Activated naive CD4-positive, alpha-beta T cell treated with anti-CD3 and anti-CD28 coated beads, Interleukin-2, amount 50 U/mL, for 24 hours (primary cell): ENCODE results near the gene OSBP2.
A peak's percentile ranks its signal among the peaks of the same experiment; 100 is the strongest.

Experiments used
- H3K27ac Mint-ChIP-seq: one replicate; pipeline ENCODE4 v1.8.0; 2021; ENCODE audit warnings: mild to moderate bottlenecking, mixed read lengths
- H3K27me3 Mint-ChIP-seq: one replicate; pipeline ENCODE4 v1.8.0; 2021; ENCODE audit warnings: mixed read lengths
- H3K36me3 Mint-ChIP-seq: one replicate; pipeline ENCODE4 v1.8.0; 2021; ENCODE audit warnings: mixed read lengths
- H3K4me1 Mint-ChIP-seq: one replicate; pipeline ENCODE4 v1.8.0; 2021; ENCODE audit warnings: mixed read lengths
- H3K4me3 Mint-ChIP-seq: one replicate; pipeline ENCODE4 v1.8.0; 2021; ENCODE audit warnings: mild to moderate bottlenecking, mixed read lengths
- H3K9me3 Mint-ChIP-seq: one replicate; pipeline ENCODE4 v1.8.0; 2021; ENCODE audit warnings: mixed read lengths

The OSBP2 gene

DNA sequence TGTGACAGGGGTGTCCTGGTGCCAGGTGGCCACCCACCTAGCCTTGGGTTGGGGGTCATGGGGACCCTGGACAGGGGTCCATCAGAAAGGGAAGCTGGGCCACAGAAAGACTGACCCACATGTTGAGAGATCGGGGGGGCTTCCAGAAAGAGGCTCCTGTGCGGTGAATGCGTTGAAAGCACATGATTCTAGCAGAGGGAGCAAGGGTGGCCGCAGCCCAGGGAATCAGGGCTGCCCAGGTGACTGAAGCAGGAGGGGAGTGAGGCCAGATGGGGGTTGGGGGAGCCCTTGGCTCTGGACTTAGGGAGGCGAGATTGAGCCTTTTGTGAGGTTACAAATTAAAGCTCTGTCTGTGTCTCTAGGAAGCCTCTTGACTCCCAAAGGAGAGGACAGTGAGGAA lies 193.2 kb downstream of the OSBP2 start:
- no peak overlapping the region for H3K4me3 Mint-ChIP-seq
- H3K27me3 Mint-ChIP-seq = no peaks in the 10 kb centered on the region
- peaks cover 11% of the 10 kb centered on the region for H3K4me1 Mint-ChIP-seq
- no peak overlapping the region for H3K27ac Mint-ChIP-seq
- H3K9me3 Mint-ChIP-seq = no peaks in the 10 kb centered on the region
- peaks cover 4% of the 10 kb centered on the region for H3K36me3 Mint-ChIP-seq

DNA sequence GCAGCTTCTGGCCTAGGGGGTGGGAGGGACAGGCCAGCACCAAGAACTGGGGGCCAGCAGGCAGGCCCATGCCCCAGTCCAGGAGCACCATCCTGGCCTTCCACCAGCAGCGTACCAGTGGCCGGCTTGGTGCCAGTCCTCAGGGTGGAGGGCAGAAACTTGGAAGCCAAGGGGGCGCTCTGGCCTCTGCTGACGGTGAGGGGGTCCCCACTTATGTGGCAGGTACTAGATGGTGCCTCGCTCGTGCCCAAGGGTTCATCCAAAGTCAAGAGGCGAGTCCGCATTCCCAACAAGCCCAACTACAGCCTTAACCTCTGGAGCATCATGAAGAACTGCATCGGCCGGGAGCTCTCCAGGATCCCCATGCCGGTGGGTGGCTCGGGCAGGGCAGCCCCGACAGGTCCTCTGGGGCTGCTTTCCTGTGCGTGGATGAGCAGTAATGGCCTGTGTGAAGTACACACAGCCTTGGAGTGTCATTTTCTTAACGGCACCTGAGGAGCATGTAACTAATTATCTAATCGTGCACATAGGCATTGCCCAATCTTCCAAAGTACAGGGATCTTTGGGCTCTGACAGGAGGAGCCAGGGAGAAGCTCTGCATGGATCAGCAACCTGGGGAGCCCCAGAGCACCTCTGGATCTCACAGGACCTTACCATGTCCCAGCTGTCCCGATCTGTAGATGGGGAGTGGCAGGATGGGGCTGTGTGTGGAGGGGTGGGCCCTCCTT lies 194.8 kb downstream of the OSBP2 start:
- Mint-ChIP-seq H3K27ac (no peak overlapping the region), H3K36me3 (peaks cover 4% of the 10 kb centered on the region), H3K4me1 (peaks cover 24% of the 10 kb centered on the region), H3K27me3 (no peaks in the 10 kb centered on the region), H3K9me3 (no peaks in the 10 kb centered on the region), H3K4me3 (no peak overlapping the region)

DNA sequence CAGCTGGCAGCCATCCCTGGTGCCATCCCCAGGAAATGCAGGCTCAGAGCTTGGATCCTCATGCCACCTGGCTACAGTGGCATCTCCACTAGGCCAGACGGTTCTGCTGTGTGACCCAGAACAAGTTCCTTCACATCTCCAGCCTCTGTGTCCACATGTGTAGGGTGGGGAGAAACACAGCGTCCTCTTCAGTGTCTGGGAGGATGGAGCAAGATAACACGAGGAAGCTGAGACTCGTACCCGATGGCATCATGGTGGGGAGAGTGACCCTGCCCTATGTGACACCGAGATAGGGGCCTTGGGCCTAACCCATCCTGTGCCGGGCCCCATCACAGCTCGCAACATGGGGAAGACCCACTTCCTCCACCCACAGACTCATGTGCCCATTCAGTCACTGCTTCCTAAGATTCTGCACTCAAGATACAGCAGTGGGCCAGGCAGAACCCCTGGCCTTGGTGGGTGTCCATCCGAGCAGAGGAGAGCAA lies 195.4 kb downstream of the OSBP2 start:
- no peaks in the 10 kb centered on the region for H3K27me3 Mint-ChIP-seq
- no peak overlapping the region for H3K4me3 Mint-ChIP-seq
- H3K36me3 Mint-ChIP-seq = peaks cover 4% of the 10 kb centered on the region
- H3K4me1 Mint-ChIP-seq = peaks cover 30% of the 10 kb centered on the region
- no peak overlapping the region for H3K27ac Mint-ChIP-seq
- no peaks in the 10 kb centered on the region for H3K9me3 Mint-ChIP-seq

DNA sequence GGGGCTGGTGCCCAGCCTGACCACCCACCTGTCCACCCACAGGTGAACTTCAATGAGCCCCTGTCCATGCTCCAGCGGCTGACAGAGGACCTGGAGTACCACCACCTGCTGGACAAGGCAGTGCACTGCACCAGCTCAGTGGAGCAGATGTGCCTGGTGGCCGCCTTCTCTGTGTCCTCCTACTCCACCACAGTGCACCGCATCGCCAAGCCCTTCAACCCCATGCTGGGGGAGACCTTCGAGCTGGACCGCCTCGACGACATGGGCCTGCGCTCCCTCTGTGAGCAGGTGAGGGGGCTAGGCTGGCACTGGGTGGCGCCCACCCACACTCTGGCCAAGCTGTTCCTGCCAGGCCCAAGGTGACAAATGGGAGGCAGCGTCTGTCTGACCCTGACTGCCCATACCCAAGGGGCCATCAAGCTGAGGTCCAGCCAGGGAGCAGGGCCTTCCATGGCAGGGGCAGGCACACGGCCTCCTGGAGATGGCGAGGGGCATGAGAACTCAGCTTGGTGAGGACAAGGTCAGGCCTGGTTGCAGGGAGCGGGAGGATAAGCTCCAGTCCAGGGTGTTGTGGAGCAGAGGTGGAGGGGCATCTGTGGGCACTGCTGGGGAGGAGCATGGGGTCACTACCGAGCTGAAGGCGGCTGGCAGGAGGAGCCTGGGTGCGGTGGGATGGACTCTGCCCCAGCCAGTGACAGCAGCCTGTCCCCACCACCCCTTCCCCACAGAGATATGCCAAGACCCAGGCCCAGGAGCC lies 196.2 kb downstream of the OSBP2 start:
- peaks cover 4% of the 10 kb centered on the region for H3K36me3 Mint-ChIP-seq
- H3K9me3 Mint-ChIP-seq = no peaks in the 10 kb centered on the region
- no peak overlapping the region for H3K27ac Mint-ChIP-seq
- no peak overlapping the region for H3K4me3 Mint-ChIP-seq
- no peaks in the 10 kb centered on the region for H3K27me3 Mint-ChIP-seq
- peaks cover 31% of the 10 kb centered on the region for H3K4me1 Mint-ChIP-seq

DNA sequence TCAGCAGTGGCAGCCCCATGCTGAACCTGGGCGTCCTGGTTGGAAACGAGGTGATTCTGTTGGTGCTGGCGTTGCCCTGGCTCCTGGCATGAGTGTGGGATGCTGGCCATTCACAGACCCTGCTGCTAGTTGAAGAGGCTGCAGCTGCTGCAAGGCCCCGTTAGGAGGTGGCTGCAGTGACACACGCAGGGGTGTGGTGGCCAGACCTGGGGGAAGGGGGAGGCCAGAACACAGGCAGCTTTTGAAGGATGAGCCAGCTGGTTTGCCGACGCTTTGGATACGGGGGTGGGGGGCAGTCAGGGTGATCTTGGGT lies 196.7 kb downstream of the OSBP2 start:
- H3K4me3 Mint-ChIP-seq = no peak overlapping the region
- H3K27me3 Mint-ChIP-seq = no peaks in the 10 kb centered on the region
- H3K36me3 Mint-ChIP-seq = peaks cover 6% of the 10 kb centered on the region
- H3K27ac Mint-ChIP-seq = no peak overlapping the region
- H3K4me1 Mint-ChIP-seq = peaks cover 31% of the 10 kb centered on the region
- H3K9me3 Mint-ChIP-seq = no peaks in the 10 kb centered on the region

DNA sequence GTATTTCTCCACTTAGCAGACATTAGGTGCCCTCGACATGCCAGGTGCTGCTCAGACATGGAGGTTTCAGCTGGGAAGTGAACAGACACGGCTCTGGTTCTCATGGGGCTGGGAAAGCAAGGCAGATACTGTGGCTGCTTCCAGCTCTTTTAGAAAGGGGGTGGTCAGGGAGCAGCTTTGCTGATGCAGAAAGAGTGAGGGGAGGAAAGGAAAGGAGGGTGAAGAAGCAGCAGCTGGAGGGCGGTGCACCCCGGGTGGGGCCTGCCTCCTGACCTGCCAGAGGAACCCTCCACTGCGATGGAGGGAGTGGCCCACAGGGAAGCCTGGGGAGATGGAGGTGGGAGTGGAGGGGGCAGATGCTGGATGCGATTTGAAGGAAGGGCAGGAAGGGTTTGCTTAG lies 197.1 kb downstream of the OSBP2 start:
- H3K27ac Mint-ChIP-seq = no peak overlapping the region
- H3K27me3 Mint-ChIP-seq = no peaks in the 10 kb centered on the region
- H3K36me3 Mint-ChIP-seq = peaks cover 4% of the 10 kb centered on the region
- peaks cover 31% of the 10 kb centered on the region for H3K4me1 Mint-ChIP-seq
- H3K9me3 Mint-ChIP-seq = no peaks in the 10 kb centered on the region
- H3K4me3 Mint-ChIP-seq = no peak overlapping the region

DNA sequence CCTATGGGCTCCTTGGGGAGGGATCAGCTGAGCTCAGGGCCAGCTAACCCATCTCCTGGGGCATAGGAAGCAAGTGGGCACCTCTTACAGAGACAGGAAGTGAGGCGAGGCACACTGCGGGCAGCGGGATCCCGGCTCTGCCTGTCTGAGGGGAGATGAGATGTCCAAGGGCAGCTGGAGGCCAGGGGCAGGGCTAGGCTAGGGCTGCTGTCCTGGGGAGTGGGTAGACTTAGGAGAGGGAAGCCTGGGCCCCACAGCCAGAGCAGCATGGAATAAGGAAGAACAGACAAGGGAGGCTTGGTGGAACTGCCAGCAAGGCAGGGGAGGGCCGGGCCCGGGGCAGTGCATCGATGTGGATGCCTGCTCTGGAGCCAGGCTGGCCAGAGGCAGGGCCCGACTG lies 197.6 kb downstream of the OSBP2 start:
- no peaks in the 10 kb centered on the region for H3K9me3 Mint-ChIP-seq
- H3K27ac Mint-ChIP-seq = no peak overlapping the region
- peaks cover 6% of the 10 kb centered on the region for H3K36me3 Mint-ChIP-seq
- peak overlapping the region; percentile 11 for H3K4me3 Mint-ChIP-seq
- peaks cover 31% of the 10 kb centered on the region for H3K4me1 Mint-ChIP-seq
- H3K27me3 Mint-ChIP-seq = no peaks in the 10 kb centered on the region

DNA sequence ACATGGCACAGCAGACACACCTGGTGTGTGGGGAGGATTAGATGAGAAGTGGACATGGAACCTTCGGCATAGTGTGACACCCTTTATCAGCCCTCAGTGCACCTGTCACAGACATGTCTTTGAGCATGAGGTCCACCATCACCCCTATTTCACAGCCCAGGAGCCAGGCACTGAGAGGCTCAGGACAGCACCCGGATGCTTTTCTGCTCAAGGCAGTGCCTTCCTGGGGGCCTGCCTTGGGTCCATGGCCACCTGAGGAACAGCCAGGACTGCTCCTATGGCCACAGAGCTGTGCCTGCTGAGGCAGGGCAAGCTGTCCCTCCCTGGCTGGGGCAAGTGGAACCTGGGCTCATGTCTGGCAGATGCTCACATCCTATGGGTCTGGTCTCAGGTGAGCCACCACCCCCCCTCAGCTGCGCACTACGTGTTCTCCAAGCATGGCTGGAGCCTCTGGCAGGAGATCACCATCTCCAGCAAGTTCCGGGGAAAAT lies 198.1 kb downstream of the OSBP2 start:
- Mint-ChIP-seq H3K27me3 (no peaks in the 10 kb centered on the region), H3K4me3 (no peak overlapping the region), H3K9me3 (no peaks in the 10 kb centered on the region), H3K27ac (no peak overlapping the region), H3K4me1 (peaks cover 31% of the 10 kb centered on the region), H3K36me3 (peaks cover 8% of the 10 kb centered on the region)

DNA sequence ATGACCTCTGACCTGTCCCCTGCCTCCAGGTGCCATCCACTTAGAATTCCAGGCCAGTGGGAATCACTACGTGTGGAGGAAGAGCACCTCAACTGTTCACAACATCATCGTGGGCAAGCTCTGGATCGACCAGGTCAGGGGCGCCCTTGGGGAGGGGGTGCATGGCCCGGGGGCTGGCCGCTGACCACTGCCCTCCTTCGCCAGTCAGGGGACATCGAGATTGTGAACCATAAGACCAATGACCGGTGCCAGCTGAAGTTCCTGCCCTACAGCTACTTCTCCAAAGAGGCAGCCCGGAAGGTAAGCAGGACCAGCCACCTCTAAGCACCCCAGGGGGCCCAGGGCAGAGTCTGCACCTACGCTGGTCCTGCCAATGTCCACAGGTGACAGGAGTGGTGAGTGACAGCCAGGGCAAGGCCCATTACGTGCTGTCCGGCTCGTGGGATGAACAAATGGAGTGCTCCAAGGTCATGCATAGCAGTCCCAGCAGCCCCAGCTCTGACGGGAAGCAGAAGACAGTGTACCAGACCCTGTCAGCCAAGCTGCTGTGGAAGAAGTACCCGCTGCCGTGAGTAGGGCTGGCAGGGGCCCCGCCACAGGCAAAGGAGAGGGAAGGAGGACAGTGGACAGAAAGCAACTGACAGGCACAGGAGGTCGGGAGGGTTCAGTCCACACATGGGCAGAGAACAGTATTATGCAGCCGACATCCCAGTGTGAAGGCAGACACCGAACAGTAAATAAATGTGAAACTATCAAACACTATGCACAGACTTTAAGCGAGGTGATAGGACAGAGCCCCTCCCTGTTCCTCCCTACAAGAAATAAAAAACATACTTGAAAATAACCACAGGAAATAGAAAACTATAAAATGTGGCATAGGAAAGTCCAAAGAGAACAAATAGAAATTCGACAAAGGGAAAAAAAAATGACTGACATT lies 199.0 kb downstream of the OSBP2 start:
- H3K36me3 Mint-ChIP-seq = peaks cover 8% of the 10 kb centered on the region
- no peaks in the 10 kb centered on the region for H3K27me3 Mint-ChIP-seq
- peak overlapping the region; percentile 63 for H3K27ac Mint-ChIP-seq
- H3K4me3 Mint-ChIP-seq = peak overlapping the region; percentile 65
- H3K9me3 Mint-ChIP-seq = no peaks in the 10 kb centered on the region
- peaks cover 31% of the 10 kb centered on the region for H3K4me1 Mint-ChIP-seq

DNA sequence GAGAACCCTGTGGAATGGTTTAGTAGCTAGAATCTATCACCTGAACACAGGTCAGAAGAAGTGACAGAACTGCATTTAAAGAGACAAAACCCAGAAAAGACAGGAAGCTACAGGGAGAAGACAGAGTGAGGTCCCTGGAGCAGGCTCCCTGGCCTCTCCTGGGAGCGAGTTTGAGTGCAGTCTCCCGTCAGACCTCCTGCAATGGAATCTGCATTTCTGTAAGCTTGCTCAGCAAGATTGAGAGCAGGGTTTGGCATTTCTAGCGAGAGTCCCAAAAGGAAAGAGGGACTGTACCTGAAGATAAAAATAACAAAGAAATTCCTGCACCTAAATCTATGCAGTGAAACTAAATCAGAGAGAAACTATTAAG lies 199.7 kb downstream of the OSBP2 start:
- H3K36me3 Mint-ChIP-seq = peaks cover 10% of the 10 kb centered on the region
- peak overlapping the region; percentile 65 for H3K4me3 Mint-ChIP-seq
- H3K27me3 Mint-ChIP-seq = no peaks in the 10 kb centered on the region
- peaks cover 31% of the 10 kb centered on the region for H3K4me1 Mint-ChIP-seq
- H3K27ac Mint-ChIP-seq = peak overlapping the region; percentile 63
- no peaks in the 10 kb centered on the region for H3K9me3 Mint-ChIP-seq

DNA sequence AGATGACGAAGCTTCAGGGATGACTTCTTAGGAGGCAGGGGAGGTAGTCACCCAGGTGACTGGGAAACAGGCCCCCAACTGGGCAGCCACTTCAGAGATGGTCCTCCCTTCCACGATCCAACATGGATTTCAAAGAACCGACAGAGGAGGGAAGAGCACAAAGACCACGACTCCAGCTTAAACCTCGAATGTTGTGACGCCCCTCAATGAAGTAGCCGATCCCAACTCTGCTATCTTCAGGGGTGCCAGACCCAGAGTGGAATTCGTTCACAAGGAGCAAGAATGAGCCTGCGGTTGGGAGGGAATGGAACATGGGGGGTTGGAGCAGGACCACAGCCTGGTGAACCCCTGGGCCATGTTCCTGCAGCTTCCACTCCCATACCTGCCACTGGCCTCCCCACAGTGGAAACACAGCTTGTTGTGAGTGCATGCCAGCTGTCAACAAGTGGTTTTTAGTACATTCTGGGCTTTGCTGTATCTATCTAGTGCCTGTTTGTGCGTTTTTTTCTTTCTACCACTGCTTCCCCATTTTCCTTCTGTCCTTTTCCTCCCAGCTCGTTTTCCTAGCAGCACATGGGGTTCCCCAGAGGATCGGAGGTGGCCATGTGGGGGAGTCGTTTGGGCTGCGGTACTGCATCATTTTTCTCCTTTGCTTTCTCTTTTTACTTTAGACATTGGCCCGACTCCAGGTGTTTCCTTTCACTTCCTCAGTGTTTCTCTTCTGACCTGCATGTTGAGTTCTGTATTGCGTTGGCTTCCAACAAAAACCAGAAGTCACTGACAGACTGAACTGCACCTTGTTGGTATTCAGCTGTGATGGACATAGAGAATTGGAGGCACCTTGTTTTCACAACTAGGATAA lies 208.1 kb downstream of the OSBP2 start:
- Mint-ChIP-seq H3K4me3 (no peak overlapping the region), H3K27me3 (no peaks in the 10 kb centered on the region), H3K27ac (no peak overlapping the region), H3K36me3 (peaks cover 24% of the 10 kb centered on the region), H3K4me1 (peaks cover 13% of the 10 kb centered on the region), H3K9me3 (no peaks in the 10 kb centered on the region)

DNA sequence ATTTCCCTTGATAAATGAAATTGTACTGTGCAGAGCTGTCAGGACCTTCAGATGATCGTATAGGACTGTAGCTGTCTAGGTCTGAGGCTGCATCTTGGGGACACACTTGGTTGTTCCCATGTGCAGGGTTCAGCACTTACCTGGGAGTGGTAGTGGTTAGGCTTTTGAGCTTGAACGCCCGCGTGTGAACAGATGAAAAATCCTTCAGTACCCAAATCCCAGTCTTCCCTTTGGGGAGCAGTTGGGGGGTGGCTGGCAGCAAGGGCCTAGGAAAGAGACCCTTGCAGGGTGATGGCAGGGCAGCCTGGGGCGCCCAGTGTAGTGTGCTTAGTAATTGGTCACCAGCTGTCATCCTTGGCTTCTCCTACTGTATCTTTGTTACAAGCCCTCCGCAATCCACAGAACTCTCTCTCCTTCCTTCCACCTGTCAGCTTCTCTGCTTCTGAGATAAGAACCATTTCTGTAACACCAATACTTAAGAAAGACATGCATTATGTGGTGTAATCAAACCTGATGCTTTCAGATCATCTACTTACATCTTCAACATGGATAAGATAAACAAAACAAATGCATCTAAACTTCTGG lies 209.3 kb downstream of the OSBP2 start:
- Mint-ChIP-seq H3K36me3 (peaks cover 24% of the 10 kb centered on the region), H3K27me3 (no peaks in the 10 kb centered on the region), H3K27ac (no peak overlapping the region), H3K4me1 (peaks cover 13% of the 10 kb centered on the region), H3K9me3 (no peaks in the 10 kb centered on the region), H3K4me3 (no peak overlapping the region)

DNA sequence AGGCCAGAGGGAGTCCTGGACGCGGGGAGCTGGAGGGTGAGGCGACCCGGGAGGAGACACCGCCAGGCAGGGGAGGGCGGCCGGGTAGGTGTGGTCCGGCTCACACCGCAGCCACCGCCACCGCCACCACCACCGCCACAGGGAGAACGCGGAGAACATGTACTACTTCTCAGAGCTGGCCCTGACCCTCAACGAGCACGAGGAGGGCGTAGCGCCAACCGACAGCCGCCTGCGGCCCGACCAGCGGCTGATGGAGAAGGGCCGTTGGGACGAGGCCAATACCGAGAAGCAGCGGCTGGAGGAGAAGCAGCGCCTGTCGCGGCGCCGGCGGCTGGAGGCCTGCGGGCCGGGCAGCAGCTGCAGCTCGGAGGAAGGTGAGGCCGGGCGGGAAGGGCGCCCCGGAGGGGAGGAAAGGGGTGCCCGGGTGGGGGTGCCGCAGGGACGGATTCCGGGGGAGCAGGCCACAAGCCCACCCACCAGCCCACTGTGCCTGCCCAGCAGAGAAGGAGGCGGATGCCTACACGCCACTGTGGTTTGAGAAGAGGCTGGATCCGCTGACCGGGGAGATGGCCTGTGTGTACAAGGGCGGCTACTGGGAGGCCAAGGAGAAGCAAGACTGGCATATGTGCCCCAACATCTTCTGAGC lies 211.1 kb downstream of the OSBP2 start:
- Mint-ChIP-seq H3K36me3 (peaks cover 18% of the 10 kb centered on the region), H3K27me3 (no peaks in the 10 kb centered on the region), H3K27ac (no peak overlapping the region), H3K9me3 (no peaks in the 10 kb centered on the region), H3K4me3 (no peak overlapping the region), H3K4me1 (peaks cover 13% of the 10 kb centered on the region)

DNA sequence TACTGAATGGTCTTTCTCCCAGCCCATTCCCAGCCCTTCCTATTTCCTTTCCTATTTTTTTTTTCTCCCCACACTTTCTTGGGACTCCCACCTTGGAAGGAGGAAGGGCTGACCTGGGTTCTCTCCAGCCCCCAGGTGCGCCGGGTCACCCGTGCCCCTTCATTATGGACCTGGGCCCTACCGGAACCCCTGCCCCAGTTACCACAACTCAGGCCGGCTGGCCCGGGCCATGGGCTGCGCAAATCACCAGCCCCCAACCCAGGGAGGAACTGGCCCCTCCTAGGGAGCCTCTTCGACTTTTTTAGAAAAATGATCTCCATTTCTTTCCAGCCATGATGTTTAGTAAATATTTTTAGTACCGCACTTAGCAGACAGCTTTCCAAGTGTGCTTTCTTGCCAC lies 211.7 kb downstream of the OSBP2 start:
- H3K4me1 Mint-ChIP-seq = peaks cover 13% of the 10 kb centered on the region
- no peak overlapping the region for H3K27ac Mint-ChIP-seq
- no peak overlapping the region for H3K4me3 Mint-ChIP-seq
- no peaks in the 10 kb centered on the region for H3K27me3 Mint-ChIP-seq
- no peaks in the 10 kb centered on the region for H3K9me3 Mint-ChIP-seq
- H3K36me3 Mint-ChIP-seq = peaks cover 19% of the 10 kb centered on the region
